Neutrophil (primary cell): Measurements from ENCODE around the gene FCRL5.

Source experiments
- H3K27ac ChIP-seq: fragments of 200-600 bp; sonication (generic); 2 replicates; pipeline ENCODE4 v1.5.1; 2016; ENCODE audit warnings: mild to moderate bottlenecking, moderate library complexity
- H3K27me3 ChIP-seq: fragments of 200-600 bp; sonication (generic); 2 replicates; pipeline ENCODE4 v1.6.0; 2016; ENCODE audit warnings: mild to moderate bottlenecking
- H3K36me3 ChIP-seq: fragments of 200-600 bp; sonication (generic); 2 replicates; pipeline ENCODE4 v1.5.1; 2017
- H3K4me1 ChIP-seq, 2 experiments: fragments of 200-600 bp in 1 of 2; sonication (generic) in 1 of 2; 1 replicate in 1 of 2; 2 replicates in 1 of 2; pipeline versions ENCODE4 v1.5.1 to v1.6.1; 2013 to 2016; ENCODE audit warnings: low read depth in 1 of 2, low read length in 1 of 2, mild to moderate bottlenecking in 1 of 2, moderate library complexity in 1 of 2; ENCODE audit not compliant: control insufficient read depth in 1 of 2, insufficient read depth in 1 of 2
- H3K4me3 ChIP-seq, 2 experiments: fragments of 200-600 bp in 1 of 2; sonication (generic) in 1 of 2; 1 replicate in 1 of 2; 2 replicates in 1 of 2; pipeline ENCODE4 v1.5.1; 2013 to 2016; ENCODE audit warnings: low read depth in 1 of 2, low read length in 1 of 2, mild to moderate bottlenecking in 1 of 2, moderate library complexity in 1 of 2
- H3K9me3 ChIP-seq: fragments of 200-600 bp; sonication (generic); 2 replicates; pipeline ENCODE4 v1.5.1; 2016
- CTCF ChIP-seq: fragments of 200-600 bp; sonication (generic); IDR thresholded peaks from 2 replicates; pipeline ENCODE4 v1.5.1; 2016; ENCODE audit warnings: antibody characterized with exemption

The FCRL5 gene

GRCh38 chr1:157523774-157524493 lies 28.4 kb downstream of the FCRL5 start:
- Histone ChIP-seq H3K36me3 (no peaks in the 10 kb centered on the region), H3K27me3 (peaks cover 11% of the 10 kb centered on the region), H3K4me1 (no peaks in the 10 kb centered on the region), H3K9me3 (no peaks in the 10 kb centered on the region), H3K4me3 (no peak overlapping the region), H3K27ac (no peak overlapping the region)
- no peak for TF ChIP-seq CTCF

- H3K9me3 ChIP-seq, result no peaks in the 10 kb centered on the region
- peaks cover 11% of the 10 kb centered on the region for H3K27me3 ChIP-seq
- no peaks in the 10 kb centered on the region for H3K36me3 ChIP-seq
- no peak overlapping the region for H3K4me3 ChIP-seq
- H3K4me1 ChIP-seq, result no peaks in the 10 kb centered on the region
- no peak overlapping the region for H3K27ac ChIP-seq
- TF ChIP-seq CTCF, result no peak
These were observed 31.3 kb downstream of the FCRL5 start for GRCh38 chr1:157521056-157521455.

GRCh38 chr1:157520386-157520935 lies 31.9 kb downstream of the FCRL5 start:
- no peaks in the 10 kb centered on the region for H3K4me1 ChIP-seq
- no peak overlapping the region for H3K27ac ChIP-seq
- TF ChIP-seq CTCF, result no peak
- no peak overlapping the region for H3K4me3 ChIP-seq
- no peaks in the 10 kb centered on the region for H3K9me3 ChIP-seq
- no peaks in the 10 kb centered on the region for H3K36me3 ChIP-seq
- H3K27me3 ChIP-seq, result peaks cover 11% of the 10 kb centered on the region

DNA sequence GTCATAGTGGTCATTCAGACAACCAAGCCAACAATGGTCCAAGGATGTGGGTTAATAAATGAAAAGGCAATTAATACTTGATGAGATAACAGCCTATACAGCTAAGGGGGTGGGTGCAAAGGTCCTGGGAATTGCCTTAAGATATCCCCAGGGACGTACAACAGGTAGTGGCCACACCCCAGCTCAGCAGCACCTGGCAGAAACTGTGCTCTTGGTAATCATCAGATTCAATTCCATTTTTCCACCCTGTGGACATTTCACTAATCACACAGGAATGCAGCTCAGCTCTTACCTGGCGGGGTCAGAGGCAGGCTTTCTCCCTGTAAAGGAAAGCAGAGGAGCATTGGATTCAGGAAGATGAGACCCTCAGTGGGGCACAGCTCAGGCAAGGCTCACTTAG lies 32.9 kb downstream of the FCRL5 start:
- no peaks in the 10 kb centered on the region for H3K9me3 ChIP-seq
- no peaks in the 10 kb centered on the region for H3K36me3 ChIP-seq
- H3K4me3 ChIP-seq, result no peak overlapping the region
- no peak for TF ChIP-seq CTCF
- H3K4me1 ChIP-seq, result no peaks in the 10 kb centered on the region
- no peak overlapping the region for H3K27ac ChIP-seq
- peaks cover 11% of the 10 kb centered on the region for H3K27me3 ChIP-seq

DNA sequence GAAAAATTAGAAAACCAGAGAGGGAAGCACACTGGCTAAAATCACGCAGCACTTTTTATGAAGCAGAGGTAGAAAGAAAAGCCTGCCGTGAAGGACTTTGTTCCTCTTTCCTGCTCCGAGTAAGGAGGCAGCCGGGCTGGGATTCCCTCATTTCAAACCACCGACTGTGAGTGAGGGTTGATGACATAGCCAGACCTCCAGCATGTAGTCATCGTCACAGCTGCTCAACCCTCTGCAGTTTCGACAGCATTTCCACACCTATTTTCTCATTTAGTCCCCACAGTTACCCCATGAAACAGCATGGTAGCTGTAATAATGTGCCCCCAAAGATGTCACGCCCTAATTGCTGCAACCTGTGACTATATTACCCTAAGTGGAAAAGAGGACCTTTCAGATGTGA lies 35.3 kb downstream of the FCRL5 start:
- TF ChIP-seq CTCF, result no peak
- Histone ChIP-seq H3K27me3 (peaks cover 6% of the 10 kb centered on the region), H3K4me3 (no peak overlapping the region), H3K36me3 (no peaks in the 10 kb centered on the region), H3K27ac (no peak overlapping the region), H3K9me3 (no peaks in the 10 kb centered on the region), H3K4me1 (no peaks in the 10 kb centered on the region)
